K562 treated with DMSO at 1 percent for 12 hours (cell line): Measurements from ENCODE around the gene GNL3. TPM values are rescaled to one million over a fixed set of nuclear protein-coding genes. Genes with fewer than 3 reads are reported as not detected.

Experiments
- total RNA-seq: library from RNA; unstranded; fragments of 300-600 nt; gene quantifications from 2 replicates; pipeline ENCODE4 v1.2.3, GENCODE V29; 2022; ENCODE audit not compliant: insufficient read depth

The GNL3 gene
- 27.8 and 46.8 TPM in 2 replicates for total RNA-seq

GRCh38 chr3:52685709-52686691 is at the start of gene GNL3, which contains the start of gene PBRM1:
TSS of gene GNL3 (plus strand) at chr3:52686032. CDS start at chr3:52686093, 61 bp downstream.
TSS of gene PBRM1 (minus strand) at chr3:52685913.

GRCh38 chr3:52705688-52706686 is 20.2 kb downstream of the GNL3 start, which contains the start of the genes GLT8D1 and SPCS1:
TSS of gene GLT8D1 (minus strand) at chr3:52705791. CDS start at chr3:52700460, 5,331 bp downstream.
TSS of gene SPCS1 (plus strand) at chr3:52706106. CDS start at chr3:52706247, 141 bp downstream.

Other genes with a start within 250 kb of the GNL3 start
- 0.75 TPM in 1 of 2 replicates, not detected in the other for gene SEMA3G, start 240.9 kb upstream of the GNL3 start, total RNA-seq
- not detected in 2 replicates for gene TNNC1, start 232.0 kb upstream of the GNL3 start, total RNA-seq
- 23.4 and 64.2 TPM in 2 replicates for gene NISCH, start 230.4 kb upstream of the GNL3 start, total RNA-seq
- gene STAB1, start 190.7 kb upstream of the GNL3 start, total RNA-seq: 0.16 and 0.28 TPM in 2 replicates
- gene NT5DC2, start 152.2 kb upstream of the GNL3 start, total RNA-seq: 100 and 116 TPM in 2 replicates
- gene UQCC5, start 149.4 kb upstream of the GNL3 start, total RNA-seq: 9.1 and 44.0 TPM in 2 replicates
- 2.4 and 21.5 TPM in 2 replicates for gene PBRM1, start 119 bp upstream of the GNL3 start, total RNA-seq
- gene GLT8D1, start 19.8 kb downstream of the GNL3 start, total RNA-seq: 26.1 and 35.6 TPM in 2 replicates
- gene SPCS1, start 20.1 kb downstream of the GNL3 start, total RNA-seq: 62.2 and 95.9 TPM in 2 replicates
- 8.1 and 18.0 TPM in 2 replicates for gene NEK4, start 84.9 kb downstream of the GNL3 start, total RNA-seq
- gene ITIH1, start 91.6 kb downstream of the GNL3 start, total RNA-seq: not detected in 2 replicates
- not detected in 2 replicates for gene ITIH3, start 108.8 kb downstream of the GNL3 start, total RNA-seq
- 0.91 and 6.1 TPM in 2 replicates for gene ITIH4, start 144.6 kb downstream of the GNL3 start, total RNA-seq
- gene MUSTN1, start 149.0 kb downstream of the GNL3 start, total RNA-seq: 4.0 and 8.0 TPM in 2 replicates
- gene STIMATE, start 211.5 kb downstream of the GNL3 start, total RNA-seq: 5.3 and 22.5 TPM in 2 replicates